ENCODE data around the gene SIN3B.
"Not testable (repeated sequence)": the region's sequence is repeated elsewhere in the genome, so short reads cannot be mapped to it uniquely, and the experiment has no call there.

The SIN3B gene

DNA sequence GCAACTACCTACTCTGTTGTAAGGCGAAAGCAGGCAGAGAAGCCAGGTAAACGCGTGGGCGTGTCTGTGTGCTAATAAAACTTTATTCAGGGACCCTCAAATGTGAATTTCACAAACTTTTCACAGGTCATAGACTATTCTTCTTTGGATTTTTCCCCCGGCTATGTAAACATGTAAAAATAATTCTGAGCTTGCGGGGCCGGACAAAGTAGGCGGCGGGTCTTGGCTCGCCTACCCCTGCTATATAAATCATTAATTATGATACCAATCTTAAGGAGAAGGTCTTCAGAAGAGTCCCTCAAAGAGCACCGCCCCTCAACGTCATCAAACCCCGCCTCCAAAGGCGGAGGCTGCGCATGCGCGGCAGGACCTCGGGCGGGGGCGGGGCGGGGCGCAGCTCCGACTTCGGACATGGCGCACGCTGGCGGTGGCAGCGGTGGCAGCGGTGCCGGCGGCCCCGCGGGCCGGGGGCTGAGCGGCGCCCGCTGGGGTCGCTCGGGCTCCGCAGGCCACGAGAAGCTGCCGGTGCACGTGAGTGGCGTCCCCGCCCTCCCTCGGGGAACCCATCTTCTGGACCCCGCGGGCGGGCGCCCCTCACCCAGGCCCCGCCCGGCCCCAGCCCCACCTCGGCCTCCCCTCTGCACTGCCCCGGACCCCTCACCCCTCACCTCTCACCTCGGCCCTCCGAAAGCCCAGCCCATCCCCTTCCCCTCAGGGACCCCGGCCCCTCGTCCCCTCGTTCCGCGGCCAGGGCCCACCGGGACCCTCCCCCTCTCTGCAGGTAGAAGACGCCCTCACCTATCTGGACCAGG lies at the start of gene SIN3B:
SIN3B (plus strand) TSS at position 389 of the 812 bp plus-strand sequence; CDS start at position 412, 23 bp downstream.
- peak; percentile 84 for DNase-seq (ENCODE audit: low read depth)

DNA sequence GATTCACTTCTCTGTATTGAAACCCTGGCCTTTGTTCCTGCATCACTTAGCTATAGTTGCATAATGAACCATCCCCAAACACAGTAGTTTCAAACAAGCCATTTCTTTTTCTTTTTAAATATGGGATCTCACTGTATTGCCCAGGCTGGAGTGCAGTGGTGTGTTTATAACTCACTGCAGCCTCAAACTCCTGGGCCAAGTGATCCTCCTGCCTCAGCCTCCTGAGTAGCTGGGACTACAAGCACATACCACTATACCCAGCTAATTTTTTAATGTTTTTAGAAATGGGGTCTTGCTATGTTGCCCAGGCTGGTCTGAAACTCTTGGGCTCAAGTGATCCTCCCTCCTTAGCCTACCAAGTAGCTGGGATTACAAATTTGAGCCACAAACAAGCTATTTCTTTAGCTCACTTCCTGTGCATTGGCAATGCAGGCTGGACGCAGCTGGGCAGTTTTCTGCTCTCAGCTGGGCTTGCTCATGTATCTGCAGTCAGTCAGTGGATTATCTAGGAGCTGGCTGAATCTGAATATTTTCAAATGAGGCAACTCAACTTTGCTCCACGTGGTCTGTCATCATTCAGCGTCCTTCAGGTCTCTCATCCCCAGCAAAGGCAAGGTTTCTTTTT lies 49.5 kb upstream of the SIN3B start:
- peak; percentile 20 for DNase-seq (ENCODE audit: low read depth)

GRCh38 chr19:16782719-16783118 lies 46.5 kb upstream of the SIN3B start:
- DNase-seq (ENCODE audit: low read depth) = no peak

- no peak for DNase-seq (ENCODE audit: low read depth)
These were observed 40.7 kb upstream of the SIN3B start for GRCh38 chr19:16788479-16788878.

GRCh38 chr19:16789238-16789637 lies 40.0 kb upstream of the SIN3B start:
- no peak for DNase-seq (ENCODE audit: low read depth)

GRCh38 chr19:16790051-16790450 lies 39.1 kb upstream of the SIN3B start:
- DNase-seq (ENCODE audit: low read depth) = no peak

DNA sequence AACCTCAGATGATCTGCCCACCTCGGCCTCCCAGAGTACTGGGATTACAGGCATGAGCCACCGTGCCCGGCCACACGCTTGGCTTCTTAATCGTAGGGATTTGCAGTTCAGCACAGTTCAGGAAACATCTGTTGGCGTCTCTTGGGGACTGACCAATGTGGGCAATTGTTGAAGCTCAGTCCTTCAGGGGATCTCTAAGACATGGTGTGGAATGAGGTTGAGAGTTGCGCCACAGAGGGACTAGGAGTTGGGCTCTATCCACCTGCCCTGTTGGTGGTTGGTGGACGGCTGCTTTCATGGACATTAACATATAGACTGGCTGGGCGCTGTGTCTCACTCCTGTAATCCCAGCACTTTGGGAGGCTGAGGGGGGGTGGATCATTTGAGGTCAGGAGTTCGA lies 37.3 kb upstream of the SIN3B start:
- no peak for DNase-seq (ENCODE audit: low read depth)

- no peak for DNase-seq (ENCODE audit: low read depth)
These were observed 34.4 kb upstream of the SIN3B start for GRCh38 chr19:16794456-16795441.

GRCh38 chr19:16795731-16796130 lies 33.5 kb upstream of the SIN3B start:
- DNase-seq (ENCODE audit: low read depth) = no peak

GRCh38 chr19:16797876-16798275 lies 31.3 kb upstream of the SIN3B start:
- DNase-seq (ENCODE audit: low read depth) = no peak

DNA sequence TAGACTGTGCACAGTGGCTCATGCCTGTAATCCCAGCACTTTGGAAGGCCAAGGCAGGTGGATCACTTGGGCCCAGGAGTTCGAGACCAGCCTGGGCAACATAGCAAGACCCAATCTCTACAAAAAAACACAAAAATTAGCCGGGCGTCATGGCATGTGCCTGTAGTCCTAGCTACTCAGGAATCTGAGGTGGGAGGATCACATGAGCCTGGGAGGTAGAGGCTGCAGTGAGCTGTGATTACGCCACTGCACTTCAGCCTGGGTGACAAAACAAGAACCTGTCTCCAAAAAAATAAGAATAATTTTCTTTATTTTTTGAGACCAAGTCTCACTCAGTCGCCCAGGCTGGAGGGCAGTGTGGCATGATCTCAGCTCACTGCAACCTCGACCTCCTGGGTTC lies 30.9 kb upstream of the SIN3B start:
- not testable (repeated sequence) for DNase-seq (ENCODE audit: low read depth)

DNA sequence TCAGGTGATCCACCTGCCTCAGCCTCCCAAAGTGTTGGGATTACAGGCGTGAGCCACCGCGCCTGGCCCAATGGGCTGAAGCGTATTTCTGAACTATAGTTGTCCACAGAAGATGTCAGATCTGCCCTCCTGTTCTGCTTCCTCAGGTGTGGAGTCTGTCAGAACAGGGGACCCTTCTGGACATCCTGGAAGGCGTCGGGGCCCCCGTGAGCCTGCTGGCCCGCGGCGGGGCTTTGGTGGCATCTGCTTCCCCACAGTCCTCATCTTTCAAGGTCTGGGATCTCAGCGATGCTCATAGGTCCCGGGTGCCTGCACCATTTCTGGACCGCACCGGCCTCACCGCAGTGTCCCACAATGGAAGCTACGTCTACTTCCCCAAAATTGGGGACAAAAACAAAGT lies 29.5 kb upstream of the SIN3B start:
- no peak for DNase-seq (ENCODE audit: low read depth)

GRCh38 chr19:16801600-16802013 lies 27.6 kb upstream of the SIN3B start:
- DNase-seq (ENCODE audit: low read depth) = peak; percentile 69

- no peak for DNase-seq (ENCODE audit: low read depth)
These were observed 25.0 kb upstream of the SIN3B start for GRCh38 chr19:16804176-16804575.

DNA sequence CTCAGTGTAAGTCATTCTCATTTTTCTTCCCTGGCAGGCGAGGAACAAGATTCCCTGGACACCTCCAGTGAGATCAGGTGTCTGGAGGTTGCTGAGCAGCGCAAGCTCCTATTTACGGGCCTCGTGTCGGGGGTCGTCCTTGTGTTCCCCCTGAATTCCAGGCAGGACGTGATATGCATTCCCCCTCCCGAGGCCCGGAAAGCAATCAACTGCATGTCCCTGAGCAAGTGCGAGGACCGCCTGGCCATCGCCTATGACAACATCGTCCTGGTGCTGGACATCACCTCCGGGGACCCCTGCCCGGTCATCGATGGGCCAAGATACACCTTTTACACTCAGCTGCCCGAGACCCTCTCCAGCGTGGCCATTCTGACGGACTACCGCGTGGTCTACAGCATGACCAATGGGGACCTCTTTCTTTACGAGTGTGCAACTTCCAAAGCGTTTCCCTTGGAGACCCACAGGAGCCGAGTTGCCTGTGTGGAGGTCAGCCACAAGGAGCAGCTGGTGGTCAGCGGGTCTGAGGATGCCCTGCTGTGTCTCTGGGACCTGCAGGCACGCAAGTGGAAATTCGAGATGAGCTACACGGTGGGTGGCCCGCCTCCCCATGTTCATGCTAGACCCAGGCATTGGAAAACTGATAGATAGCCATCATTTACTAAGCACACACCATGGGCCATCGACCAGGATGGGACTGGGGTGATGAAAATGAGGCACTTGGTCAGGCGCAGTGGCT lies 21.5 kb upstream of the SIN3B start:
- no peak for DNase-seq (ENCODE audit: low read depth)

GRCh38 chr19:16814526-16815100 lies 14.6 kb upstream of the SIN3B start:
- peak; percentile 53 for DNase-seq (ENCODE audit: low read depth)

DNA sequence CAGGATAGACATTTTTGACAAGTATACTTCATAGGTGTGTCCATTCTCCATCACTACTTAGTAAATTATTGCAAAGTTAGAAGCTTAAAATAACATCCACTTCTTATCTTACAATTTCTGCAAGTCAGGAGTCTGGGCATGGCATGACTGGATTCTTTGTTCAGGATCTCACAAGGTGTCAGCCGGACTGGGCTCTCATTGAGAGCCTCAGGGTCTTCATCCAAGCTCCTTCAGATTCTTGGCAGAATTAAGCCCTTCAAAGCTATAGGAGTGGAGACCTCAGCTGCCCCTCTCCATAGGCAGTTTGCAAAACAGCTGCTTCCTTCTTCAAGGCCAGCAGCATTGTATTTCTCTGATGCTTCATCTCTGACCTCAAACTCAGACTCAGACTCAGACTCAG lies 9.1 kb upstream of the SIN3B start:
- DNase-seq (ENCODE audit: low read depth) = no peak

GRCh38 chr19:16821081-16821480 lies 8.1 kb upstream of the SIN3B start:
- no peak for DNase-seq (ENCODE audit: low read depth)

DNA sequence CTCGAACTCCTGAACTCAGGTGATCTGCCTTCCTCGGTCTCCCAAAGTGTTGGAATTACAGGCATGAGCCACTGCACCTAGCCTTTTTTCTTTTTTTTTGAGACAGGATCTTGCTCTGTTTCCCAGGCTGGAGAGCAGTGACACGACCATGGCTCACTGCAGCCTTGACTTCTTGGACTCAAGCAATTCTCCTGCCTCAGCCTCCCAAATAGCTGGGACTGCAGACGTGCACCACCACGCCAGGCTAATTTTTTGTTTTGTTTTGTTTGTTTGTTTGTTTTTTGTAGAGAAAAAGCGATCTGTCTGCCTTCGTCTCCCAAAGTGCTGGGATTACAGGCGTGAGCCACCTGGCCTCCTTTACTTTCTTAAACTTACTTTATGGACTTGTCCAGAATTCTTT lies 6.5 kb upstream of the SIN3B start:
- DNase-seq (ENCODE audit: low read depth) = no peak

- peak; percentile 66 for DNase-seq (ENCODE audit: low read depth)
These were observed 4.4 kb upstream of the SIN3B start for GRCh38 chr19:16824658-16825311.
